ENCODE measurements around the gene ARMC9. TPM values are rescaled to one million over a fixed set of nuclear protein-coding genes. Genes with fewer than 3 reads are reported as not detected.

The ARMC9 gene
- total RNA-seq, 1 experiment from 2014 or later, result 3.3 TPM

GRCh38 chr2:231189571-231190495, 8.6 kb upstream of the ARMC9 start:
- no peak overlapping the region for H3K4me3 Mint-ChIP-seq (ENCODE audit: unreplicated experiment)
- POLR2A ChIA-PET, result no interaction called here

GRCh38 chr2:231190531-231191197, 7.8 kb upstream of the ARMC9 start:
- Mint-ChIP-seq H3K27ac (ENCODE audit: unreplicated experiment) (no peak overlapping the region), H3K27me3 (ENCODE audit: insufficient read depth, unreplicated experiment) (no peaks in the 10 kb centered on the region), H3K9me3 (ENCODE audit: unreplicated experiment) (no peaks in the 10 kb centered on the region), H3K4me1 (ENCODE audit: low read depth, unreplicated experiment) (no peaks in the 10 kb centered on the region), H3K36me3 (ENCODE audit: insufficient read depth, unreplicated experiment) (no peaks in the 10 kb centered on the region), H3K4me3 (ENCODE audit: unreplicated experiment) (no peak overlapping the region)
- Histone ChIP-seq H3K9me3 (no peaks in the 10 kb centered on the region), H3K27me3 (replicated peaks; ENCODE audit: control insufficient read depth, insufficient read depth, low read length) (no peaks in the 10 kb centered on the region), H3K4me3 (ENCODE audit: low read depth, low read length) (no peak overlapping the region), H3K36me3 (ENCODE audit: control insufficient read depth, insufficient read depth, low read length) (no peaks in the 10 kb centered on the region), H3K4me1 (no peaks in the 10 kb centered on the region)
- no peak for TF ChIP-seq CTCF (IDR thresholded peaks at IDR 0.05; ENCODE audit: insufficient read depth in 1 of 2, low read depth in 1 of 2, low read length in 1 of 2, severe bottlenecking in 1 of 2, unreplicated experiment in 1 of 2)
- no peak for DNase-seq
- BruUV-seq (replicated peaks), result no TSS peak
- ChIA-PET POLR2A (no interaction called here), CTCF (no interaction called here)
- intact Hi-C loops (cut with micrococcal nuclease; ENCODE audit: unreplicated experiment), result no loop called here

More at GRCh38 chr2:231189571-231190495, 8.6 kb upstream of the ARMC9 start:
- Histone ChIP-seq H3K36me3 (ENCODE audit: control insufficient read depth, insufficient read depth, low read length) (no peaks in the 10 kb centered on the region), H3K9me3 (no peaks in the 10 kb centered on the region), H3K4me3 (ENCODE audit: low read depth, low read length) (no peak overlapping the region), H3K4me1 (no peaks in the 10 kb centered on the region), H3K27me3 (replicated peaks; ENCODE audit: control insufficient read depth, insufficient read depth, low read length) (no peaks in the 10 kb centered on the region)
- no TSS peak for BruUV-seq (replicated peaks)
- Mint-ChIP-seq H3K4me1 (ENCODE audit: low read depth, unreplicated experiment) (no peaks in the 10 kb centered on the region), H3K9me3 (ENCODE audit: unreplicated experiment) (no peaks in the 10 kb centered on the region), H3K27ac (ENCODE audit: unreplicated experiment) (no peak overlapping the region), H3K27me3 (ENCODE audit: insufficient read depth, unreplicated experiment) (no peaks in the 10 kb centered on the region), H3K36me3 (ENCODE audit: insufficient read depth, unreplicated experiment) (no peaks in the 10 kb centered on the region)
- CTCF ChIA-PET, result no interaction called here
- intact Hi-C loops (cut with micrococcal nuclease; ENCODE audit: unreplicated experiment), result no loop called here
- TF ChIP-seq CTCF (IDR thresholded peaks at IDR 0.05; ENCODE audit: insufficient read depth in 1 of 2, low read depth in 1 of 2, low read length in 1 of 2, severe bottlenecking in 1 of 2, unreplicated experiment in 1 of 2), result no peak
- DNase-seq, result no peak

GRCh38 chr2:231191896-231192872, 6.2 kb upstream of the ARMC9 start:
- ChIA-PET CTCF (interaction anchor here (1.0 kb wide), 1 partner anchor 368 kb away, joined by 3 read pairs; no protein-coding TSS in a partner anchor), POLR2A (no interaction called here)
- peak in 1 of 2 experiments; percentile 49 for TF ChIP-seq CTCF (IDR thresholded peaks at IDR 0.05; ENCODE audit: insufficient read depth in 1 of 2, low read depth in 1 of 2, low read length in 1 of 2, severe bottlenecking in 1 of 2, unreplicated experiment in 1 of 2)
- no TSS peak for BruUV-seq (replicated peaks)
- H3K4me3 Mint-ChIP-seq (ENCODE audit: unreplicated experiment), result no peak overlapping the region
- no peaks in the 10 kb centered on the region for H3K36me3 ChIP-seq (ENCODE audit: control insufficient read depth, insufficient read depth, low read length)
- no peak overlapping the region for H3K27ac Mint-ChIP-seq (ENCODE audit: unreplicated experiment)
- H3K36me3 Mint-ChIP-seq (ENCODE audit: insufficient read depth, unreplicated experiment), result no peaks in the 10 kb centered on the region
- no peaks in the 10 kb centered on the region for H3K9me3 Mint-ChIP-seq (ENCODE audit: unreplicated experiment)
- intact Hi-C loops (cut with micrococcal nuclease; ENCODE audit: unreplicated experiment), result no loop called here
- no peak overlapping the region for H3K4me3 ChIP-seq (ENCODE audit: low read depth, low read length)
- no peaks in the 10 kb centered on the region for H3K4me1 ChIP-seq
- no peaks in the 10 kb centered on the region for H3K9me3 ChIP-seq
- DNase-seq, result peak in 1 of 2 experiments; percentile 42
- no peaks in the 10 kb centered on the region for H3K27me3 ChIP-seq (replicated peaks; ENCODE audit: control insufficient read depth, insufficient read depth, low read length)
- no peaks in the 10 kb centered on the region for H3K27me3 Mint-ChIP-seq (ENCODE audit: insufficient read depth, unreplicated experiment)
- no peaks in the 10 kb centered on the region for H3K4me1 Mint-ChIP-seq (ENCODE audit: low read depth, unreplicated experiment)
